COR-L47 (cell line): ENCODE results near the gene PSMD2.
"Not testable (repeated sequence)": the region's sequence is repeated elsewhere in the genome, so short reads cannot be mapped to it uniquely, and the experiment has no call there.

Experiments
- DNase-seq: peaks from one replicate; lab custom pipeline; 2025; lab: John Stamatoyannopoulos, UW

PSMD2 gene

GRCh38 chr3:184298759-184299487 is at the start of gene PSMD2:
Gene PSMD2, plus strand, starts transcription at chr3:184299241. Its CDS starts 26 bp downstream, at chr3:184299267.
- DNase-seq, result peak; percentile 99

DNA sequence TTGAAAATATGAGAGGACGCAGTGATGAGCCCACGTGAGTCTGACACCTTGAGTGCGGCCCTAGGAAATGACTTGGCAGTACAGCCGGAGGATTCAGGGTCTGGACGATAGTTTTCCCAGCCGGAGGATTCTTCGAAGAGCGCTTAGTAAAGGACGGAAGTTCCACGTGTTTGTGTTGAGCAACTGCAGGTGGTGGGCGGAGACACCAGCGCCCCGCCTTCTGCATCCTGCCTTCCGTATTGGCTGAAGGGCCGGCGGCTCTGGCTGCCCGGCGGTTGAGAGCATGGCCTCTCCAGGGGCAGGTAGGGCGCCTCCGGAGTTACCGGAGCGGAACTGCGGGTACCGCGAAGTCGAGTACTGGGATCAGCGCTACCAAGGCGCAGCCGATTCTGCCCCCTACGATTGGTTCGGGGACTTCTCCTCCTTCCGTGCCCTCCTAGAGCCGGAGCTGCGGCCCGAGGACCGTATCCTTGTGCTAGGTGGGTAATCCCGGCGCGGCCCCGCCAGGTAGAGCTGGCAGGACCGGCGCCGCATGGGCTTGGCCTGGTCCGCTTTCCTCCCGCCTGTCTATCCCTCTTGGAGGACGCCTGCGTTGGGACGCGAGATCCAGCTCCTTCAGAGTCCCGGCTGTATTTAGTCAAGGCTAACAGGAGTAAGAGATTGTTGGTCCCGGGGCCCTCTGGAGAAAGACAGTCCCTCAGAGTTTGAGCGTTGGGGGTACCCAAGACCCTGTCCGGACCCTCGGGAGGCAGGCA is 49.5 kb upstream of the PSMD2 start, which contains the start of gene EEF1AKMT4:
Gene EEF1AKMT4 (plus strand): TSS at position 261 of the 755 bp plus-strand sequence. CDS start 23 bp downstream, at position 284.
- DNase-seq, result peak; percentile 100

GRCh38 chr3:184250167-184250828 is 48.7 kb upstream of the PSMD2 start:
- DNase-seq, result peak; percentile 94

- DNase-seq, result no peak
These were observed 43.6 kb upstream of the PSMD2 start for GRCh38 chr3:184255291-184256039.

- no peak for DNase-seq
These were observed 41.7 kb upstream of the PSMD2 start for GRCh38 chr3:184257083-184257915.

- DNase-seq, result no peak
These were observed 40.1 kb upstream of the PSMD2 start for GRCh38 chr3:184258926-184259325.

DNA sequence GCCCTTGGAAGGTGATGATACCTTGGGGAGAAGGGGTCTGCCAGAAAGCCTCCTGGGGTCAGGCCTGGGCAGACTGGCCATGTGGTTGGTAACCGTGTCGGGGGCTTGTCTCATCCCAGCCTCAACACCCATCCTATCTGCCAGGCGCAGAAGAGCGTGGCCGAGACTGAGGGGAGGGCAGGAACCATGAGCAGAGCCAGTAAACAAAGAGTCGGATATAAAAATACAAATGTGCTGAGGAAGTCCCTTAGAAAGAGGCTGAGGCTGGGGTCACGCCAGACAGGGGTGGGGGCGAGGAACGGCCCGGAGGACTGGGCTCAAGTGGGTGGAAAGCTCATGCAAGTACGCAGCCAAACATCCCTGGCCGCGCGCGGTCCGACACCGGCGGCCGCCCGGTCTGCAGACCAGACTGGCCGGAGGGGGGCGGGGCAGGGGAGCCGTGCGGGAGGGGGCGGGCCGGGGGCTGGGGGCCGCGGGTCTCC is 39.6 kb upstream of the PSMD2 start:
- no peak for DNase-seq

- DNase-seq, result no peak
These were observed 38.9 kb upstream of the PSMD2 start for GRCh38 chr3:184259878-184260723.

GRCh38 chr3:184260724-184261269 is 38.2 kb upstream of the PSMD2 start:
- peak; percentile 33 for DNase-seq

GRCh38 chr3:184261270-184261853 is 37.7 kb upstream of the PSMD2 start, which contains the start of gene CAMK2N2:
Gene CAMK2N2, minus strand, starts transcription at chr3:184261553. Its CDS starts 268 bp downstream, at chr3:184261285.
- DNase-seq, result peak; percentile 96

DNA sequence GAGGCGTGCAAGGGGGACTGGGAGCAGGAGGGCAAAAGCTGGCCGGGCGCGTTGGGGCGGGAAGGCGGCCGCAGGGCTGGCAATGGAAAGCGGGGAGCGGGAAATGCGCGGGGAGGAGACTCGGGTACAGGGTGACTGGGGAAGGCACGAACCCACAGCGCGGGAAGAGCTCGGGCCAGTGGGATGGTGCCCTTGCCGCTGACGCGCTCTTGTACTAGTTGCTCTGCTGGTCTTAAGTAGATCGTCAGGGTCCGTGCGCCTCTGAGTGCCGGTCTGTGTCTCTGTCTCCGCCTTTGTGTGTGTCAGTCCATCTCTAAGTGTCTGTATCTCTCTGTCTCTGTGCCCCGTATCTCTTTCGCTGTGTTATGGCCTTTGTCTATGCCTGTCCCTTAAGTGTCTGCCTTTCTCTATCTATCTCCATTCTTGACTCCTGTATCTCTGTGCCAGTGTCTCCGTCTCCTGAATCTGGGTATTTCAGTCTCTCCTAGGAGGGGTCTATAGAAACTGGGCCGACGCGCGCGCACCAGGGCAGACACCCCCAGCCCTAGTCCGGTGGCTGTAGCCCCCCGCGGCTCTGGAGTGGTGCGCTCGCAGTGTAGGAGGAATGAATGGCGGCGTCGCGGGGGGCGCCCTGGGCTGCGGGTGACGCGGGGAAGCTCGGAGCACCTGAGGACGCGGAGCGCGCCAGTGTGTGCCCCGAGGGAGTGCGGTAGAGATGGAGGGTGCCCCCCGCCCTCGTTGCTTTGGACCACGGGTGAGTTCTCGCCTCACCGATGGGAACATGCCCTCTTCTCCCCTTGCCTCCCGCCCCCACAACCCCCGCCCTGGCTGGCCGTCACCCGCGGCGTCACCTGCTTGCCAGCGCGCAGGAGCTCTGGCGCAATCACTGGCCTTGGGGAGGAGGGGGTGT is 36.9 kb upstream of the PSMD2 start:
- DNase-seq, result peak; percentile 89

DNA sequence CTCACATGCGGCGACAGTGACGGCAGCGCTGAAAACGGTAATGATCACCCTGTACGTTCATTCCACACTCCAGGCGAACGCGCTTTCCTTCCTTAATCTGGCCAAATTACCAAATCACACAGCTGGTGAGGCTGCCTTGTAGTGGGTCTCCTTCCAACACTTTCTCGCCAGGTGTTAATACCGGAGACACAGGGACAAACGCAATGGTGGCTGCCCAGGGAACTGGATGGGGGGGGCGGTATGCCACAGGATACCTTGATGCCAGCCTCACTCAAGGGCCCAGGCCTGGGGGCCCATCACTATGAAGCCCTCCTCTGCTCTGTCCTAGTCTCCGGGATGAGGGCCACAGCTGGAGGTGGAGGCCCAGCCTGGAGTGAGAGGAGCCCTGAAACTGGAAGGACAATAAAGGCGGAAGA is 36.3 kb upstream of the PSMD2 start:
- DNase-seq, result no peak

- DNase-seq, result not testable (repeated sequence)
These were observed 31.8 kb upstream of the PSMD2 start for GRCh38 chr3:184267249-184267648.

DNA sequence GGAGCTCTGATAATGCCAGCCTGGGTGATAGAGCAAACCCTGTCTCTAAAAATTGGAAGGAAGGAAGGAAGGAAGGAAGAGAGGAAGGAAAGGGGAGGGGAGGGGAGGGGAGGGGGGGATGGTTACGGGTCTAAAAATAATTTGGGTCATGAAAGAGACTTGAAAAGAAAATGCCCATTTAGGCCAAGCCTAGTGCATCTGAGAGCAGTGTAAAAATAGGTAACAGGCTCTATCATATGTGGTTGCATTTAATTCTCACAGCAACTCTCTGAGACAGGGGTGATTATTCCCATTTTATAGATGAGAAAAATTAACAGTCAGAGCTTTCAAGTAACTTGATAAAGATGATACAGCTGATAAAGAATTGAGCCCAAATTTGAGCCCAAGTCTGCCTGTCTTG is 26.8 kb upstream of the PSMD2 start:
- DNase-seq, result no peak

DNA sequence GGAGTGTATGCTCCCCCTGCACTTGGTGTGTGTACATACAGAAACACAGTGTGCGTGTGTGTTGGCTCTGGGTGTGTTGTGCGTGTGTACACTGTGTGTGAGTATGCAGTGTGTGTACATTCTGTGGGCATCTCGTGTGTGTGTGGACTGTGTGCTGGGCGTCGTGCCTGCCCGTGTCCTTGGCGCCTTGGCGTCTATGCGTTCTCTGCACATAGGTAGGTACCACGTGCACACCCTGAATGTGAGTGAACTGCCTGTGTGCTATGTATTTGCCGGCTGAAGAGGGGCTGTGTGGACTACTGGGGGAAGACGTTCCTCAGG is 23.7 kb upstream of the PSMD2 start:
- no peak for DNase-seq

DNA sequence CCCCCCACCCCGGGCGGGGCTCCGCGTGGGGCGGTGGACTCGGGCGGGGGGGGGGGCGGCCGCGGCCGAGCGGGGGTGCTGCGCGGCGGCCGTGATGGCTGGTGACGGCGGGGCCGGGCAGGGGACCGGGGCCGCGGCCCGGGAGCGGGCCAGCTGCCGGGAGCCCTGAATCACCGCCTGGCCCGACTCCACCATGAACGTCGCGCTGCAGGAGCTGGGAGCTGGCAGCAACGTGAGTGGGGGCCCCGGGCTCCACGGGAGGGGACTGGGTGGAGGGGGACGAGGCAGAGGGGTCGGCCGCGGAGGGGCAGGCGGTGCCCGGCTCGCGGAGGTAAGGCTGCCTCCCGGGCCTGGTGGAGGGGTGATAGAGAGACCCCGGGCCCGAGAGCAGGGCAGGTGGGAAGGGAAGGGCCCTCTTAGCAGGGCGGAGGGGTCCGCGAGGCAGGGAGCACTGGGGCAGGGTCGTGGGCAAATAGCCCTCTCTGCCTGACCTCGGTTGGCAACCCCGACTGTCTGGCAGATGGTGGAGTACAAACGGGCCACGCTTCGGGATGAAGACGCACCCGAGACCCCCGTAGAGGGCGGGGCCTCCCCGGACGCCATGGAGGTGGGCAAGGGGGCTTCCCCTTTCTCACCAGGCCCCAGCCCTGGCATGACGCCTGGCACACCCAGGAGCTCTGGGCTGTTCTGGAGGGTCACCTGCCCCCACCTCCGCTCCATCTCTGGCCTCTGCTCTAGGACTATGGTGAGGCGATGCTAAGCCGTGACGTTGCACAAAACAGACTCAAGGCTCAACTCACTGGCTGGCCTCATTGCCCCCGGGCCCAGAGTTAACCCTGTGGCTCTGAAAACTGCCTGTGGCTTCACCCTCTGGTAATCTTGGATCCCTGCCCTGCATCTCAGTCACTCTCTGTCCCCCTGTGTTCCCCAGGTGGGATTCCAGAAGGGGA is 22.8 kb upstream of the PSMD2 start, which contains the start of gene ECE2:
Gene ECE2 (plus strand): TSS at position 62 of the 950 bp plus-strand sequence. CDS start 132 bp downstream, at position 194.
- no peak for DNase-seq

DNA sequence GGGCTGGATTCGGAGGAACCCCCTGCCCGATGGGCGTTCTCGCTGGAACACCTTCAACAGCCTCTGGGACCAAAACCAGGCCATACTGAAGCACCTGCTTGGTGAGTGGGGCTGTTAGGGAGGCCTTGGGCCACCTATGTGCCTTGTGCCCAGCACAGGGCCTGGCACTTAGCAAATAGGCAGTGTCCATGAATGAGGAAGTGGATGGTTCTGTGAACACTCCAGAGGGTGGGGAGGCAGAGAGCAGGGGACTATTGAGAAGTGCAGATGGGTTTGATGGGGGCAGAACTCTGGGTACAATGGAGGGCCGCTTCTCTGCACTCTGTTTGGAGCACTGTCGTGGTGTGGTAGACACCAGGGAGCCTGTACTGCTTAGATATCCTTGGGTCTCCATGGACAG is 21.7 kb upstream of the PSMD2 start:
- no peak for DNase-seq
